ENCODE results near the gene SFTA2. TPM values are rescaled to one million over a fixed set of nuclear protein-coding genes. Genes with fewer than 3 reads are reported as not detected.

SFTA2 gene
- total RNA-seq, 1 experiment from 2014 or later, result not detected

DNA sequence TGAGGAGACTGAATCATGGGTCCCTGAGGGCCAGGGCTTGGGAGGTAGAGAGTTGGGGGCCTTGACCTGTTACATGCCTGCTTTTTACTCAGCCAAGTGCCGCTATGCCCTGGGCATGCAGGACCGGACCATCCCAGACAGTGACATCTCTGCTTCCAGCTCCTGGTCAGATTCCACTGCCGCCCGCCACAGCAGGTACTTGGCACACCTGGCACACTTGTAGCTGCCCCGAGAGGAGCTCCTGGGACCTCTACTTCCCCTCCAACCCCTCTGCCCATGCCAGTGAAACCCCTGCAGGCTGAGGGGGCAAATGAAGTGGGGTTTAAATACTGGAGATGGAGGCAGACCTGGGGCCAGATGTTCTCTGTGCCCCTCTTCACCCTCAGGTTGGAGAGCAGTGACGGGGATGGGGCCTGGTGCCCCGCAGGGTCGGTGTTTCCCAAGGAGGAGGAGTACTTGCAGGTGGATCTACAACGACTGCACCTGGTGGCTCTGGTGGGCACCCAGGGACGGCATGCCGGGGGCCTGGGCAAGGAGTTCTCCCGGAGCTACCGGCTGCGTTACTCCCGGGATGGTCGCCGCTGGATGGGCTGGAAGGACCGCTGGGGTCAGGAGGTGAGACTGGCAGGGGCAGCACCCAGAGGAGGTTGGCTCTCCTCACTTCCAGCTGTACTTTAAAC is 43.0 kb downstream of the SFTA2 start:
- H3K79me2 ChIP-seq (ENCODE audit: insufficient read depth, low read length), result peaks cover 70% of the 10 kb centered on the region
- no peak overlapping the region for H3K9ac ChIP-seq (ENCODE audit: low read length)
- H3K9me2 ChIP-seq (ENCODE audit: insufficient read depth), result no peaks in the 10 kb centered on the region
- H2AFZ ChIP-seq (ENCODE audit: low read depth, low read length, poor library complexity, severe bottlenecking), result no peak overlapping the region
- H3K4me1 ChIP-seq (ENCODE audit: control insufficient read depth in 1 of 2, insufficient read depth in 2 of 2, low read length in 2 of 2), result peaks cover 31 to 39% of the 10 kb centered on the region in 2 experiments
- ChIA-PET CTCF (no interaction called here), RAD21 (ENCODE audit: low non-redundant PET in 1 of 2, low total read pairs in 2 of 2, uncharacterized antibody in 2 of 2, unreplicated experiment in 2 of 2) (interaction anchor here in 1 of 2 experiments (0.7 kb wide), 1 partner anchor 182 kb away, joined by 3 read pairs; no protein-coding TSS in a partner anchor), POLR2A (interaction anchor here (1.2 kb wide), 1 partner anchor 10 kb away, joined by 3 read pairs; no protein-coding TSS in a partner anchor)
- peaks cover 38 to 49% of the 10 kb centered on the region in 2 experiments for H3K36me3 ChIP-seq (ENCODE audit: control insufficient read depth in 1 of 2, insufficient read depth in 2 of 2, low read length in 2 of 2)
- no peaks in the 10 kb centered on the region for H3K27me3 ChIP-seq (ENCODE audit: insufficient read depth, low read length)
- H4K20me1 ChIP-seq (ENCODE audit: insufficient read depth), result no peaks in the 10 kb centered on the region
- ATAC-seq (no peak), DNase-seq (ENCODE audit: low read depth, low spot score) (no peak)
- intact Hi-C loops (cut with micrococcal nuclease), result no loop called here
- no TSS peak for BruUV-seq (replicated peaks)
- no peak overlapping the region for H3K4me2 ChIP-seq (ENCODE audit: low read length)
- TF ChIP-seq YY1 (IDR thresholded peaks at IDR 0.05; ENCODE audit: extremely low read depth, insufficient replicate concordance, low read depth, low read length) (no peak), RAD21 (IDR thresholded peaks at IDR 0.05; ENCODE audit: low read depth) (no peak), JUND (IDR thresholded peaks at IDR 0.05) (no peak), ZNF274 (IDR thresholded peaks at IDR 0.05; ENCODE audit: low read depth, low read length) (no peak), EGR1 (IDR thresholded peaks at IDR 0.05; ENCODE audit: low read depth) (no peak), CBX3 (IDR thresholded peaks at IDR 0.05; ENCODE audit: low read depth) (no peak), EZH2 (IDR thresholded peaks at IDR 0.05) (no peak)
- TF ChIP-seq, protein P1, sequence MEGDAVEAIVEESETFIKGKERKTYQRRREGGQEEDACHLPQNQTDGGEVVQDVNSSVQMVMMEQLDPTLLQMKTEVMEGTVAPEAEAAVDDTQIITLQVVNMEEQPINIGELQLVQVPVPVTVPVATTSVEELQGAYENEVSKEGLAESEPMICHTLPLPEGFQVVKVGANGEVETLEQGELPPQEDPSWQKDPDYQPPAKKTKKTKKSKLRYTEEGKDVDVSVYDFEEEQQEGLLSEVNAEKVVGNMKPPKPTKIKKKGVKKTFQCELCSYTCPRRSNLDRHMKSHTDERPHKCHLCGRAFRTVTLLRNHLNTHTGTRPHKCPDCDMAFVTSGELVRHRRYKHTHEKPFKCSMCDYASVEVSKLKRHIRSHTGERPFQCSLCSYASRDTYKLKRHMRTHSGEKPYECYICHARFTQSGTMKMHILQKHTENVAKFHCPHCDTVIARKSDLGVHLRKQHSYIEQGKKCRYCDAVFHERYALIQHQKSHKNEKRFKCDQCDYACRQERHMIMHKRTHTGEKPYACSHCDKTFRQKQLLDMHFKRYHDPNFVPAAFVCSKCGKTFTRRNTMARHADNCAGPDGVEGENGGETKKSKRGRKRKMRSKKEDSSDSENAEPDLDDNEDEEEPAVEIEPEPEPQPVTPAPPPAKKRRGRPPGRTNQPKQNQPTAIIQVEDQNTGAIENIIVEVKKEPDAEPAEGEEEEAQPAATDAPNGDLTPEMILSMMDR (IDR thresholded peaks at IDR 0.05 in 2 of 3, conservative IDR thresholded peaks at IDR 0.05 in 1 of 3; ENCODE audit: borderline replicate concordance in 1 of 3, insufficient read depth in 1 of 3, low read depth in 2 of 3, low read length in 2 of 3), result no peak
- TF ChIP-seq, protein P2, sequence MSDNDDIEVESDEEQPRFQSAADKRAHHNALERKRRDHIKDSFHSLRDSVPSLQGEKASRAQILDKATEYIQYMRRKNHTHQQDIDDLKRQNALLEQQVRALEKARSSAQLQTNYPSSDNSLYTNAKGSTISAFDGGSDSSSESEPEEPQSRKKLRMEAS (IDR thresholded peaks at IDR 0.05), result no peak
- TF ChIP-seq, protein P3, sequence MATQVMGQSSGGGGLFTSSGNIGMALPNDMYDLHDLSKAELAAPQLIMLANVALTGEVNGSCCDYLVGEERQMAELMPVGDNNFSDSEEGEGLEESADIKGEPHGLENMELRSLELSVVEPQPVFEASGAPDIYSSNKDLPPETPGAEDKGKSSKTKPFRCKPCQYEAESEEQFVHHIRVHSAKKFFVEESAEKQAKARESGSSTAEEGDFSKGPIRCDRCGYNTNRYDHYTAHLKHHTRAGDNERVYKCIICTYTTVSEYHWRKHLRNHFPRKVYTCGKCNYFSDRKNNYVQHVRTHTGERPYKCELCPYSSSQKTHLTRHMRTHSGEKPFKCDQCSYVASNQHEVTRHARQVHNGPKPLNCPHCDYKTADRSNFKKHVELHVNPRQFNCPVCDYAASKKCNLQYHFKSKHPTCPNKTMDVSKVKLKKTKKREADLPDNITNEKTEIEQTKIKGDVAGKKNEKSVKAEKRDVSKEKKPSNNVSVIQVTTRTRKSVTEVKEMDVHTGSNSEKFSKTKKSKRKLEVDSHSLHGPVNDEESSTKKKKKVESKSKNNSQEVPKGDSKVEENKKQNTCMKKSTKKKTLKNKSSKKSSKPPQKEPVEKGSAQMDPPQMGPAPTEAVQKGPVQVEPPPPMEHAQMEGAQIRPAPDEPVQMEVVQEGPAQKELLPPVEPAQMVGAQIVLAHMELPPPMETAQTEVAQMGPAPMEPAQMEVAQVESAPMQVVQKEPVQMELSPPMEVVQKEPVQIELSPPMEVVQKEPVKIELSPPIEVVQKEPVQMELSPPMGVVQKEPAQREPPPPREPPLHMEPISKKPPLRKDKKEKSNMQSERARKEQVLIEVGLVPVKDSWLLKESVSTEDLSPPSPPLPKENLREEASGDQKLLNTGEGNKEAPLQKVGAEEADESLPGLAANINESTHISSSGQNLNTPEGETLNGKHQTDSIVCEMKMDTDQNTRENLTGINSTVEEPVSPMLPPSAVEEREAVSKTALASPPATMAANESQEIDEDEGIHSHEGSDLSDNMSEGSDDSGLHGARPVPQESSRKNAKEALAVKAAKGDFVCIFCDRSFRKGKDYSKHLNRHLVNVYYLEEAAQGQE (IDR thresholded peaks at IDR 0.05; ENCODE audit: low read depth), result no peak
- no peak overlapping the region for H3K27ac ChIP-seq (ENCODE audit: low read depth, low read length)
- H3K9me3 ChIP-seq (ENCODE audit: control insufficient read depth in 1 of 2, insufficient read depth in 1 of 2, low read depth in 1 of 2, low read length in 2 of 2), result no peaks in the 10 kb centered on the region
- H3K4me3 ChIP-seq (replicated peaks in 1 of 2; ENCODE audit: low read depth in 1 of 2, low read length in 2 of 2), result no peak overlapping the region
